ENCODE data around the gene PACRG.

DNA sequence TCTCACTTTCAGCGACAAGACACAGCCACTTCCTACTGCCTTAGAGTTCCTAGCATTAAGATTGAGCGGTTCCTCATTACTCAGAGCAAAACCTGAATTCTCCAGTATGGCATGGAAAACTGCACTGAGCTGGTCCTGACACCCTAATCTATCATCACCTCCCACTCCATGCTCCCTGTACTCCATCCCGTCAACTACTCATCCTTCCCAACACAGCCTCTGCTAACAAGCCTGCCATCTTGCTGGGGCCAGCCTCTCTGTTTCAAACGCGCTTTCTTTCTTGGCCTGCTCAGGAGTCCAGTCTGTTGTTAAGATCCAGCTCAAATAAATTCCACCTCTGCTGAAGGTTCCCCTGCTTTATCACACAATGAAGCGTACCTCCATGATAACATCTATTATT is 12.2 kb upstream of the PACRG start:
- TF ChIP-seq, protein P1, sequence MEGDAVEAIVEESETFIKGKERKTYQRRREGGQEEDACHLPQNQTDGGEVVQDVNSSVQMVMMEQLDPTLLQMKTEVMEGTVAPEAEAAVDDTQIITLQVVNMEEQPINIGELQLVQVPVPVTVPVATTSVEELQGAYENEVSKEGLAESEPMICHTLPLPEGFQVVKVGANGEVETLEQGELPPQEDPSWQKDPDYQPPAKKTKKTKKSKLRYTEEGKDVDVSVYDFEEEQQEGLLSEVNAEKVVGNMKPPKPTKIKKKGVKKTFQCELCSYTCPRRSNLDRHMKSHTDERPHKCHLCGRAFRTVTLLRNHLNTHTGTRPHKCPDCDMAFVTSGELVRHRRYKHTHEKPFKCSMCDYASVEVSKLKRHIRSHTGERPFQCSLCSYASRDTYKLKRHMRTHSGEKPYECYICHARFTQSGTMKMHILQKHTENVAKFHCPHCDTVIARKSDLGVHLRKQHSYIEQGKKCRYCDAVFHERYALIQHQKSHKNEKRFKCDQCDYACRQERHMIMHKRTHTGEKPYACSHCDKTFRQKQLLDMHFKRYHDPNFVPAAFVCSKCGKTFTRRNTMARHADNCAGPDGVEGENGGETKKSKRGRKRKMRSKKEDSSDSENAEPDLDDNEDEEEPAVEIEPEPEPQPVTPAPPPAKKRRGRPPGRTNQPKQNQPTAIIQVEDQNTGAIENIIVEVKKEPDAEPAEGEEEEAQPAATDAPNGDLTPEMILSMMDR (IDR thresholded peaks at IDR 0.05) = no peak
- TF ChIP-seq POLR2A (IDR thresholded peaks at IDR 0.05) = no peak

Data from testis (tissue), 2 donors.